RWPE2 (cell line): Measurements from ENCODE around the gene ODAD3.
A peak's percentile ranks its signal among the peaks of the same experiment; 100 is the strongest.

ENCODE experiments used
- ATAC-seq: fragments of 200-7000 bp; cut with Tn5 transposase; 3 replicates; pipeline ENCODE4 v1.9.1; 2021; ENCODE audit warnings: low read depth
- DNase-seq: peaks from one replicate; pipeline ENCODE4 v3.0.0-alpha.2; 2020; ENCODE audit warnings: low spot score
- H3K27ac ChIP-seq: fragments of 450-650 bp; 2 replicates; pipeline ENCODE4 v1.5.1; 2017; ENCODE audit warnings: mild to moderate bottlenecking; ENCODE audit not compliant: poor library complexity, severe bottlenecking
- H3K27me3 ChIP-seq: fragments of 250-450 bp; sonication (Bioruptor Pico); 2 replicates; pipeline ENCODE4 v1.5.1; 2021; ENCODE audit warnings: mild to moderate bottlenecking, moderate library complexity; ENCODE audit not compliant: insufficient read depth, poor library complexity, severe bottlenecking
- H3K36me3 ChIP-seq: fragments of 250-450 bp; sonication (Bioruptor Pico); 2 replicates; pipeline ENCODE4 v1.5.1; 2020; ENCODE audit warnings: low read depth, mild to moderate bottlenecking, moderate library complexity
- H3K4me1 ChIP-seq: fragments of 250-450 bp; sonication (Bioruptor Pico); 2 replicates; pipeline ENCODE4 v1.5.1; 2021; ENCODE audit warnings: mild to moderate bottlenecking, moderate library complexity; ENCODE audit not compliant: insufficient read depth, poor library complexity, severe bottlenecking
- H3K4me3 ChIP-seq: fragments of 250-450 bp; sonication (Bioruptor Pico); 2 replicates; pipeline ENCODE4 v1.5.1; 2021; ENCODE audit warnings: mild to moderate bottlenecking, moderate library complexity; ENCODE audit not compliant: severe bottlenecking
- H3K9me3 ChIP-seq: fragments of 250-450 bp; sonication (Bioruptor Pico); 2 replicates; pipeline ENCODE4 v1.5.1; 2021; ENCODE audit warnings: mild to moderate bottlenecking, moderate library complexity; ENCODE audit not compliant: severe bottlenecking
- TF ChIP-seq, protein P1 (sequence below): fragments of 450-650 bp; IDR thresholded peaks from one replicate; pipeline ENCODE4 v1.5.1; 2017; ENCODE audit warnings: mild to moderate bottlenecking, moderate library complexity; ENCODE audit not compliant: poor library complexity, severe bottlenecking

ODAD3 gene

DNA sequence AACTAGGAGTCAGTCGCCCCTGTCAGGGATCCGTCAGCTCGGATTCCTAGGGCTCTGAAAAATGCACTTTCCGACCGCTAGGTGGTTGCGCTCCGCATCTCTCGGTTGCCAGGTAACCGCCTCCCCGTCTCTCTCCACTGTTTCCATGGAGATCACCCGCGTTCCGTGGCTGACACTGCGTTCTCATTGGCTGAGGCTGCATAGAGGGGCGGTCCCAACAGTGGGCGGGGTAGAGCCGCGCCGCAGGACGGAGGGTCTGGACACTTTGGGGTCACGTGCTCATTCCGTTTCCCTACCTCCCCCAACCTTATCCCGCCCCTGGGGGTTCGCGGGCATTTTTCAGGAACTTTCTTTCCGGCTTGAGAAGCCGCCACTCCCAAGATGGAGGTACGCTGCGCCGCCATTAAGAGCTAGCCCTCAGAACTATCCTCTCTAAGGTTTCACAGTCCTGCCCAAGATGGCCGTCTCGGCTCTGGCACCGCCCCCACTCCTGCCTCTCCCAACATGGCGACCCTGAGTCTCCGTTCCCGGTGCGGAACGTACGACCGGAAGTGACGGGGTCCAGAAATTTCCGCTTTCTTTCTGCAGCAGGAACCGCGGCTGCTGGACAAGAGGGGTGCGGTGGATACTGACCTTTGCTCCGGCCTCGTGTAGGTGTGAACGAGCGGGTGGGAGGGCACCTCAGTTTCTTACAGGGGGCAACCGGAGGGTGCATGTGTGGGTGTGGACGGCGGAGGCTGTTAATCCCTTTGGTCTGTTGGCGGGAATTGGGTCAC, at the start of gene ODAD3, which contains the start of gene PRKCSH:
TSS of gene ODAD3 (minus strand) at position 65 of the 776 bp plus-strand sequence. CDS start 105 bp downstream, outside the sequence.
TSS of gene PRKCSH (plus strand) at position 579 of the 776 bp plus-strand sequence. CDS start 483 bp downstream, outside the sequence.
- H3K36me3 ChIP-seq, result peaks cover 37% of the 10 kb centered on the region
- DNase-seq (peak; percentile 98), ATAC-seq (peak; percentile 97)
- no peaks in the 10 kb centered on the region for H3K9me3 ChIP-seq
- H3K4me1 ChIP-seq, result no peaks in the 10 kb centered on the region
- TF ChIP-seq, protein P1, sequence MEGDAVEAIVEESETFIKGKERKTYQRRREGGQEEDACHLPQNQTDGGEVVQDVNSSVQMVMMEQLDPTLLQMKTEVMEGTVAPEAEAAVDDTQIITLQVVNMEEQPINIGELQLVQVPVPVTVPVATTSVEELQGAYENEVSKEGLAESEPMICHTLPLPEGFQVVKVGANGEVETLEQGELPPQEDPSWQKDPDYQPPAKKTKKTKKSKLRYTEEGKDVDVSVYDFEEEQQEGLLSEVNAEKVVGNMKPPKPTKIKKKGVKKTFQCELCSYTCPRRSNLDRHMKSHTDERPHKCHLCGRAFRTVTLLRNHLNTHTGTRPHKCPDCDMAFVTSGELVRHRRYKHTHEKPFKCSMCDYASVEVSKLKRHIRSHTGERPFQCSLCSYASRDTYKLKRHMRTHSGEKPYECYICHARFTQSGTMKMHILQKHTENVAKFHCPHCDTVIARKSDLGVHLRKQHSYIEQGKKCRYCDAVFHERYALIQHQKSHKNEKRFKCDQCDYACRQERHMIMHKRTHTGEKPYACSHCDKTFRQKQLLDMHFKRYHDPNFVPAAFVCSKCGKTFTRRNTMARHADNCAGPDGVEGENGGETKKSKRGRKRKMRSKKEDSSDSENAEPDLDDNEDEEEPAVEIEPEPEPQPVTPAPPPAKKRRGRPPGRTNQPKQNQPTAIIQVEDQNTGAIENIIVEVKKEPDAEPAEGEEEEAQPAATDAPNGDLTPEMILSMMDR, result peak; percentile 88
- peak within 1 kb of the TSS; percentile 67 for H3K4me3 ChIP-seq
- no peaks in the 10 kb centered on the region for H3K27me3 ChIP-seq
- peak within 1 kb of the TSS; percentile 46 for H3K27ac ChIP-seq

DNA sequence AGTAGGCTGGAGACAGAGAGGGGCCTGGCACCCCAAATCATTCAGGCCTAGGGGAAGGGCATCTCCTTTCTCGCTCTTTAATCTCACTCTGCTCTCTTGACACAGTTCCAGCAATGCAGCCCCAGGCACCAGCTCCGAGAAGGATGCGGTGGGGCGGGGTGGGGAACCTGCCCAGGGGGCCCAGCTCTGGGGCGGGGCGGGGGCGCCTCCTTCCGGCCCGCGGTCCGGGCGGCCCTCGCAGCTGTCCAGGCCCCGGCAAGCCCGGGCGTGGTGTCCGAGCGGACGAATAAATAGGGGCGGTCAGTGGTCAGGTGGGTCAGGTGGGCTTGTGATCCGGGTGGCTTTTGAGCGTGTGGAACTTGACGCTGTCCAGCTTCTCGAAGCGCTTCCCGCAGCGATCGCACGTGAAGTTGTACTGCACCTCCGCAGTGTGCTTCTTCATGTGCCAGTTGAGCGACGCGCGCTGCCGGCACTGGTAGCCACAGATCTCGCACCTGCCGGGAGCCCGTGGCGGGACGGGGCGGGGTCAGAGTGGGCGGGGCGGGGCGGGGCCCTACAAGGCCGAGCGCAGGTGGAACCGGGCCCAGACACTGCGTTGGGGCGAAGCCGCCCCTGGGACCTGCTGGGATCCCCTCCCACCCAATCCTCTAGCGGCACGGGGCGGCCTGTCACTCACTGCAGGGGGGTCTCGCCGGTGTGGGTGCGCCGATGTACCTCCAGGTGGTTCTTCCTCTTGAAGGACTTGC, 48.6 kb upstream of the ODAD3 start:
- H3K9me3 ChIP-seq, result no peaks in the 10 kb centered on the region
- ATAC-seq (no peak), DNase-seq (no peak)
- TF ChIP-seq, protein P1, result no peak
- peaks cover 27% of the 10 kb centered on the region for H3K27me3 ChIP-seq
- no peak overlapping the region for H3K27ac ChIP-seq
- no peaks in the 10 kb centered on the region for H3K36me3 ChIP-seq
- no peaks in the 10 kb centered on the region for H3K4me1 ChIP-seq
- no peak overlapping the region for H3K4me3 ChIP-seq

DNA sequence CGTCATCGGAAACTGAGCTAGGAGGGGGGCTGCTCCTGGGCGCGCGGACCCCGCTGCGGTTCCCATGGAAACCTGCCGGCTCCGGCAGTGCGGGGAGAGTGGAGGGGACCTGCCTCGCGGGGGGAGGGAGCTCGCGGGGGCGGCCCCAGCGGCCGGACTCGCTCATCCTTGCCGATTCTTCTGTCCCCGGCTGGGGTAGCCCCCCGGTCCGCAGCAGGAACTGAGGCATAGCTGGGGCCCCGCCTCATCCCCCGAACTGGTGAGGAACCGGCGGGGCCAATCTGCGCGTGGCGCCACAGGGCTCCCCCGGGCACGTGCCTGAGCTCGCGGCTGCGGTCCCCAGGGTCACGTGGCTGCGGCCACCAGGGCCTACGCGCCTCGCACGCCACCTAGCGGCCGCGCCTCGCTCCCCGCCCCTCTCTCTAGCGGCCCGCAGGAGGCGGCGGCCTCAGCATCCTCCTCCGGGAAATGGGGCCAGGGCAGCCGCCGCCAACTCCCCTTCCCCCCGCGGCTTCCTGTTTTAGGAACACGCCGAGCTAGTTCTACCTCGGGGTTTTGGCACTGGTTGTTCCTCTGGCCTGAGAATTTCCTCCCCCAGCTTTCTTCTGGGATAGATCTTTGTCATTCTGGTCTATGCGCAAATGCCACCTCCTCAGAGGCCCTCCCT, 47.6 kb upstream of the ODAD3 start:
- peak overlapping the region; percentile 30 for H3K4me3 ChIP-seq

DNA sequence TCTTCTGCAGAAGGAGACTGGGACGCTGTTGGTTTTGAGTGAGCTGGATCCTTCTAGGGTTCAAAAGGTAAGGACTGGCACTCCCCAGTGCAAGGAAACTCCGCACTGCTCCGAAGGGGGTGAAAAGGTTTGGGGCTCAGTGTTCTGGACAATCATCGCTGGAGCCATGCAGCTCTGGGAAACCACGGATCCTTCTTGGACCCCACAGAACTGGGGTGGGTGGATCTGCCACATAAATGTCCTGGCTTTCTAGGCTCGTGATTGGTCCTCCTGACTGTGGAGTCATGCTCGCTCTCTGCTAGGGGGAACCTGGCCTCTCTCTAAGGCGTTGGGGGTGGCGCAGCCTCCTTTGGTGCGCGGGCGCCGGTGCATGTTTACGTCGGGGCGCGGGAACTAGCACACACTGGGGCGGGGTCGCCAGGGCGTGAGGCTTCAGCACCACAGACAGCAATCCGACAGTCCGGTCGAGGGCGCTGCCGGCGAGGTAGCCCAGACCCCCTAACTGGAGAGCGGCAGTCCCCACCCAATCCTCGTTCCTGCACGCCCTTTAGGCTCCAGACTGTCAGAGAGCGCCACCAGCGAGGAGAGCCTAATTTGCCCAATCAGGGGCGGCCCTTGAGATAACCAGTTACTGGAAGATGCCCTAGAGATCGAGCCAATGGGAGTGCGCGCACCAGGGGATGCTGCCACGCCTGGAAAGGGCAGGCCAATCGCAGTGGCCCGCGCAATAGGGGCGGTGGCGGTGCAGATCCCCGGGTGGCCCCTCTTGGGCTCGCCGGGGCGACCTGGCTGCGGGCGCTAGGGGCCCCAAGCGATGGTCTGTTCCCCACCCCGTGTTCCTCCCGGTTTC, 46.8 kb upstream of the ODAD3 start:
- Histone ChIP-seq H3K9me3 (no peaks in the 10 kb centered on the region), H3K27ac (no peak overlapping the region), H3K4me1 (no peaks in the 10 kb centered on the region), H3K36me3 (no peaks in the 10 kb centered on the region), H3K4me3 (peak overlapping the region; percentile 30), H3K27me3 (peaks cover 27% of the 10 kb centered on the region)
- TF ChIP-seq, protein P1, result no peak
- peak; percentile 82 for DNase-seq
- peak; percentile 87 for ATAC-seq

More for the DNA sequence above, 47.6 kb upstream of the ODAD3 start:
- TF ChIP-seq, protein P1, result peak; percentile 98
- H3K9me3 ChIP-seq, result no peaks in the 10 kb centered on the region
- no peak overlapping the region for H3K27ac ChIP-seq
- ATAC-seq (peak; percentile 60), DNase-seq (no peak)
- peaks cover 27% of the 10 kb centered on the region for H3K27me3 ChIP-seq
- H3K4me1 ChIP-seq, result no peaks in the 10 kb centered on the region
- no peaks in the 10 kb centered on the region for H3K36me3 ChIP-seq
